ENCODE measurements around the gene PCSK5.
"Not testable (repeated sequence)": the region's sequence is repeated elsewhere in the genome, so short reads cannot be mapped to it uniquely, and the experiment has no call there.

The PCSK5 gene

DNA sequence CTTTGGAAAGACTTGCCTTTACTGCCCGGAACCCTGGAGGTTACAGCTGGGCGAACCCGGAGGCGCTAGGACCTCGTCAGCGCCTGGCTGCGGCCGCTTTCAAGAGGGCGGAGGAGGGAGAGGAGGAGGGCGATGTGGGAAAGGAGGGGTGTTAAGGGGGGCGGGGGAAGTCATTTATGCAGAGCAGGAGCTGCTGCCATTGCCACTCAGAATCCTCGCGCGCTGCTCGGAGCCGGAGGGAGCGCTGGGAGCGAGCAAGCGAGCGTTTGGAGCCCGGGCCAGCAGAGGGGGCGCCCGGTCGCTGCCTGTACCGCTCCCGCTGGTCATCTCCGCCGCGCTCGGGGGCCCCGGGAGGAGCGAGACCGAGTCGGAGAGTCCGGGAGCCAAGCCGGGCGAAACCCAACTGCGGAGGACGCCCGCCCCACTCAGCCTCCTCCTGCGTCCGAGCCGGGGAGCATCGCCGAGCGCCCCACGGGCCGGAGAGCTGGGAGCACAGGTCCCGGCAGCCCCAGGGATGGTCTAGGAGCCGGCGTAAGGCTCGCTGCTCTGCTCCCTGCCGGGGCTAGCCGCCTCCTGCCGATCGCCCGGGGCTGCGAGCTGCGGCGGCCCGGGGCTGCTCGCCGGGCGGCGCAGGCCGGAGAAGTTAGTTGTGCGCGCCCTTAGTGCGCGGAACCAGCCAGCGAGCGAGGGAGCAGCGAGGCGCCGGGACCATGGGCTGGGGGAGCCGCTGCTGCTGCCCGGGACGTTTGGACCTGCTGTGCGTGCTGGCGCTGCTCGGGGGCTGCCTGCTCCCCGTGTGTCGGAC lies at the start of gene PCSK5:
TSS of gene PCSK5 (plus strand) at position 202 of the 805 bp plus-strand sequence. CDS start at position 711, 509 bp downstream.
- peak; percentile 78 for DNase-seq (ENCODE audit: low read depth)

DNA sequence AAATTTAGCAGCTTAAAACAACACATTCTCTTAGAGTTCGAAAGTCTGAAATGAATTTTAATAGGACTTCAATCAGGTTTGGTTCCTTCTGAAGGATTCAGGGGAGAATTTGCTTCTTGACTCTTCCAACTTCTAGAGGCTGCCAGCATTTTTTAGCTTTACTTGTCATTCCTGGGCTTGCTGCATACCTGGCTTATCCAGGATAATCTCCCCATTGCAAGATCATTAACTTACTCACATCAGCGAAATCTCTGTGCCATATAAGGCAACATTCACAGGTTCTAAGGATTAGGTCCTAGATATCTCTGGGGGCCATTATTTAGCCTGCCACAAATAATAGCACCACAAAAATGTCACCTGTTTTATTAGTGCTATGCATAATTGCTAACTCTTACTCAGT lies 46.2 kb upstream of the PCSK5 start:
- no peak for DNase-seq (ENCODE audit: low read depth)

DNA sequence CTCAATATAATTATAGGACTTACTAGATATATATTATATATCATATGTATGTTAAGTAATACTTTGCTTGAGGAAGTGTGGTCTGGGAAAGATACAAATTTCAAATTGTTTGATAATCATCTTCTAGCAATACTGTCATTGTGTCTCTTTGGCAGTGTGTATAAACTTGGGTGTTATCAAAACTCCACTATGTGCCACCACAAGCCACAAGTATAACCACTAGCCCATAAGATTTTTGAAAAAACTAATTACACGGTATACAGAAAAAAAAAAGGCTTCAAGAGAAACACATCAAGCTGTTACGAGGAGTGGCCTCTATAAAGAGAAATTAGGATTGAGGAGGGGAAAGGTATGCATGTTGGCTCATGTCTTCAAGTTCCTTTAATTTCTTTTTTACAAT lies 44.7 kb upstream of the PCSK5 start:
- DNase-seq (ENCODE audit: low read depth) = no peak

DNA sequence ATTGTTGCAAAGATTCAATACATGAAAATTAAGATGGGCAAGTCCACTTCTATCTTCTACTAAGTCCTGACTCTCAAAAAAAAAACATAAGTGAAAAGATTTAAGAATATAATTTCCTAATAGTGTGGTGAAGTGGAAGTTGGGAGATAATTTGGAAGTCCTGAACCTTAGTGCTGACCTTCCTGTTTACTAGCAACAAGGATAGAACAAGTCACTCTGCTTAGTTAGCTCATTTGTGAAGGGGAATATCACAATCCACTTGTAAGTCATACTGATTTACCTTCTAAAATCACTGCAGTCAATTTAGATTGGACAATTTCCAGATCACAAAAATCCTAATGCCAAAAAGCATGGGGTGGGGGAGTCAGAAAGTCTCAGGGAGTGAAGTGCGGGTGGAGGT lies 43.4 kb upstream of the PCSK5 start:
- DNase-seq (ENCODE audit: low read depth) = no peak

DNA sequence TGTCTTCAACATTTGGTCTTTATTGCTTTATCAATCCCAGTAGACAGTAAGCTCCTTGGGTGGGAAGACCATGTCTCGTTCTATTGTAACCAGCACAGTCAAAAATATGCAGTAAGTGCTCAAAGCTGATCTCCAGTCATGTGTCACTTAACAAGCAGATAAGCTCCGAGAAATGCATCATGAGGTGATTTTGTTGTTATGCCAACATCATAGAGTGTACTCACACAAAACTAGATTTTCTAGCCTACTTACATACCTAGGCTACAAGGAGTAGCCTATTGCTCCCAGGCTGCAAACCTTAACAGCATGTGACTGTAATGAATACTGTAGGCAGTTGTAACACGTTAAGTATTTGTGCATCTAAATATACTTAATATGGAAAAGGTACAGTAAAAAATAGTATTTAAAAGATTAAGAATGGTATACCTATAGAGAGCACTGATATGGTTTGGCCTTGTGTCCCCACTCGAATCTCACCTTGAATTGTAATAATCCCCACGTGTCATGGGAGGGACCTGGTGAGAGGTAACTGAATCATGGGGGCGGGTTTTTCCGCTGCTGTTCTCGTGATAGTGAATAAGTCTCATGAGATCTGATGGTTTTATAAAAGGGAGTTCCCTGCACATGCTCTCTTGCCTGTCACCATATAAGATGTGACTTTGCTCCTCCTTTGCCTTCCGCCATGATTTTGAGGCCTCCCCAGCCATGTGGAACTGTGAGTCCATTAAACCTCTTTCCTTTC lies 39.8 kb upstream of the PCSK5 start:
- DNase-seq (ENCODE audit: low read depth) = no peak

DNA sequence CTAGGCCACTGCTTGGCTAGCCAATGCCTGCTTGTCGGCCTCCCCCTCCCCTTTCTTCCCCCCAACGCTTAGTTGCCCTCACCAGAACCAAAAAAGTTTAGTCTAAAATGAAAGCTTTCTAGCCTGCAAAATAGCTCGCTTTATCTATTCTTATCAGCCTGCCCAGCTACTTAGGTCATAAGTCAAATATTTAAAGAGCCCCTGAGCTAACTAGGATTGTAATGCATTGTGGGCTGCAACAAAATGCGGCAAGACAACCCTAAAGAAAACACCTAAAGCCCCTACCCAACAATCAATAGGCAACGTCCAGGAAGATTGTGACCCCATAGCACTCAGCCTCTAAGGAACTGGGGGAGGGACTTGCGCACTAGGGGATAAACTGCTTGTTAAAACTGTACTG lies 38.6 kb upstream of the PCSK5 start:
- DNase-seq (ENCODE audit: low read depth) = no peak

DNA sequence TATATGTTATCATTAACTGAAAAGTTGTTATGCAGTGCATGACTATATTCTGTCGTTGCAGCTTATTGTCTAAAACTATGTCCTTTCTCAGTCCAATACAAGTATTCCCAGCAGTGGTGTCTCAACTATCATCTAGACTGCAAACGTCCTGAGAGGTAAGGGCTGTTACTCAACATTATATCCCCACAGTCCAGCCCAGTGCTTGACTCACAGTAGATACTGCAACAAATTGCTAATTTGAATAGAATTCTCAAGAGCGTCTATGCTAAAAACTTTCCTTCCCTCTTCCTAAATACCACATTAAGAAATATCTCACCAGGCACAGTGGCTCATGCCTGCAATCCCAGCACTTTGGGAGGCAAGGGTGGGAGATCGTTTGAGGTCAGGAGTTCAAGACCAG lies 37.7 kb upstream of the PCSK5 start:
- DNase-seq (ENCODE audit: low read depth) = no peak

DNA sequence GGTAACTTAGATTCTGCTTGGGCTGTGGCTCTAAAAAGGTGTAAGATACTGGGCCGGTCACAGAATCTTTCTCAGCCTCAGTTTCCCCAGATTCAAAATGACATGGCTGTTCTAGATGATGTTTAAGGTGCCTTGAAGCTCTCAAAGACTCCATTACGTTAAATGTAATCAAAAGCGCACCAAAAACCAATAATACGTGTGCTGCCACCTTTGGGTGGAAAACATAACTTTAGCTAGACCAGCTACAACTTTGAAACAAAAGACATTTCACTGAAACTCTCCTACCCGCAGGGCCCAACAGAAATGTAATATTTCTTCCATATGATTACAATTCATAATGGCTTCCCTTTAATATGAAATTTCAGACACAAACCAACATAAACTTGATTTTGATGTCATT lies 35.0 kb upstream of the PCSK5 start:
- no peak for DNase-seq (ENCODE audit: low read depth)

DNA sequence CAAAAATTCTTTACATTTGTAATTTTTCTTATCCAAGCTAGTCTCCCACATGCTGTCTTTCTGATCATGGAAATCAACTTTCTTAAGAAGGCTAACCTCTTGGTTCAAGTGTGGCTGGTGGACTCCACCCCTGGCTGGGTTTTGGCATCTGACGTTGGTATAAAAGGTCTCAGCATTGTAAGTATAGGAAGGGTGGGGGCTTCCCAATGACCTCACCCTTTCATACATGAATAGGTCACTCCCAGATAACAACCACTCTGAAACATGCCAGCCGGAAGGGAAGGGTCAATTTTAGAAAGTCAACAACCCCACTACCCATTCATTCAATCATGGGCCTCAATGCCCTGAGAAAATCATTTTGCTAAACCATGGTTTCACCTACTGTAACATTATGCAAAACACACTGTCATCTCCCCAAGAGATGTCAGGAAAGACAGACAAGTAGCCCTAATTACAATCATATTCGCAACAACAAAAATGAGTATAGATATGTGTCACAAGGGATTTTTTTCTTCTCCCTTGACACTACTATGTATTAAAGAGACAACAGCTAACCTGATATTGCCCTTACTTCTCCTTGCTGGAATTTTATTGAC lies 31.9 kb upstream of the PCSK5 start:
- no peak for DNase-seq (ENCODE audit: low read depth)

DNA sequence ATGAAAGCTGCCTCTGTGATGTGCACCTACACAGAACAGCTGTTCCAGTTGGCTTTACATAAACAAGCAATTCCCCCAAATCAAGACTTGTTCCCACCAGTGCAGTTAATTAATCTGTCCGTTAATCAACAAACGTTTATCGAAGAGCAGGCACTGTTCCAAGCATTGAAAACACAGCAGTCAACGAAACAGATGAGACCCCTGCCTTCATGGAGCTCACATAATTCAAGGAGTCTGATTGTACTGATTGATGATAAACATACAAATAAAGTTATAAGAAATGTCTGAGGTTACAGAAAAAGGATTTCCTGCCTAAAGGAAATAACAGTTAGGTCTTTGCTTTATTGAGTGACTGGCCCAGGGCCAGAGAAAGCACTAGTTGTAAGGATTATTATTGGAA lies 26.2 kb upstream of the PCSK5 start:
- no peak for DNase-seq (ENCODE audit: low read depth)

DNA sequence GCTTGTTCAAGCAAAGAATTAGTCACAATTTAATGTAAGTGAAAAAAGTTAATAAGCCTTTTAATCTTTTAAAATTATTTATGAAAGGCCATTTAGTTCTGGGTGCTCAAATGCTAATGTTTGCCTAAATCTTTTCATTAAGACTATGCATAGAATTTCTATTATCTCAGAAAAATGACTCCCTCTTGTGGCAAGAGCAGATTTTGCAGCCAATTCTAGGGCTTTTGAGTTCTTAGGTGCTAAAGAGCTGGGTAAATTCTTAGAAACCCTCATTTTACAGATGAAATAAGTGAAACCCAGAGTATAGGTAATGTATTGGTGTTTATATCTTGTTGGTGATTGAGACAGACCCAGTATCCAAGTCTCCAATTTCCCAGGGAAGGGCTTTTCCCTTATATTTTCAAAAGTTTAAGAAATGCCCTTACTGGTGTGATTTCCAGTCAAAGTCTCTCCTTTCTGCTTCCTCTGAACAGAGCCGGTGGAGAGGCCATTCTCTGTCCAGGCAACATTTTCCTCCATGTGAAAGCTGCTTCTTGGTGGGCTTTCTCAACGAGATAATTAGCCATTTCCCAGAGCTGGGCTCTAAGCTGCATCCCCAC lies 24.1 kb upstream of the PCSK5 start:
- peak; percentile 26 for DNase-seq (ENCODE audit: low read depth)

DNA sequence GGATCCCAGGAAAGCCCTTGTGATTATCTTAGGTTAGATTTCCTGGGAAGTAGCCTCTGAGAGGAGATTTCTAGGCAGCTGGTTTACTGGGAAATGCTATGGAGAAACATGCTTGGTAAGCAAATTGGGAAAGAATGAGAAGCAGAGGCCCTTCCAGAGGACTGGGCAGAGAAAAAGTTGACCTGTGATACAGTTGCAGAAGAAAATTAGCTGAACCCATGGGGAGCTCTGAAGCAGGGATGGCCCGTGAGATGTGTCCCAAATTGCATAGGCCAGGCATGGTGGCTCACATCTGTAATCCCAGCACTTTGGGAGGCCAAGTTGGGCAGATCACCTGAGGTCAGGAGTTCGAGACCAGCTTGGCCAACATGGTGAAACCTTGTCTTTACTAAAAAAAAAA lies 21.9 kb upstream of the PCSK5 start:
- DNase-seq (ENCODE audit: low read depth) = not testable (repeated sequence)

DNA sequence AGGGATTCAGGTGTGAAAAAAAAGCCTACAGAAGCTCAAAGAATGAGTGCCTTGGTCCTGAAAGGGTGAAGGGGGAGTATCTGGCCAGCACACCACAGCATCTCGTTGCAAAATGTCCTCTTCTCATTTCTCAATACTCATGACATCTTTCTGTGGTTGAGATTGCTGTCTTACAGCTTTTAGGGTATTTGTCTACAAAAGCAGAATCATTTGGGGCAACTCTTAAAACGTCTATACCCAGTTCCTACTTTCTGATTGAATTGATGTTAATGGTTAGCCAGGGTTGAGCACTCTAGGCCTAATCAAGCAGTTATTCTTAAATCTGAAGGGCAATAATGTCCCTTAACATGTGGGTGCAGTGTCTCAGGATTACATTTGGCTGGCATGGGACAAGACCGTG lies 21.2 kb upstream of the PCSK5 start:
- no peak for DNase-seq (ENCODE audit: low read depth)

DNA sequence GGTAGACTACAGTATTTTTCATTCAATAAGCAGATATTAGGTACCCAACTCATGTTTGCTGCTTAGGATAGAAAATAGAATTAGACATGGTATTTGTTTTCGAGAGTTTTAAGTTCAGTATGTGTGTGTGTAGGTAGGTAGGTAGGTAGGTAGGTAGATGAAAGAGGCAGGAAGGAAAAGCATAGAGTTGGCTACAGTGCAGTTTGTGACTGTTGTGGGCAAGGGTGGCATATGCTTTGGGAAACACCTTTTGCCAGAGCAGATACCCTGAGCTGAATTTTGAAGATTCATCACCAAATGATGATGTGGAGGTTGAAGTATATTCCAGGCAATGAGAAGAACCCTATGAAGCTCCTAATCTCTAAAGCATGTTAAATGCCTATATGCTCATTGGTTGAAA lies 20.0 kb upstream of the PCSK5 start:
- DNase-seq (ENCODE audit: low read depth) = no peak

DNA sequence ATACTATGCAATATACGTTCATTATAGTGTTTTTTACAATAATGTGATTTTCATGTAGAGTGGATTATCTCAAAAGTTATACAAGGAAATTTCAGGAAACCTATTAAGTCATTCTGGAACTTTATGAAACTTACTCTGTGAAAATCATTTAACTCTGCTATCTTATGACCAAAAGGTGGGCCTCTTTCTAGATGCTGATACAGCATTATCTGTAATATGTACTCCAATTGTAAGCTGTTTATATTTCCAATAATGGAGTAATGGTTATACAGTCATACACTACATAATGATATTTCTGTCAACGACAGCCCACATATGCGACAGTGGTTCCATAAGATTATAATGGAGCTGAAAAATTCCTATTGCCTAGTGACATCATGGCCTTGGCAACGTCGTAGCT lies 18.8 kb upstream of the PCSK5 start:
- no peak for DNase-seq (ENCODE audit: low read depth)

DNA sequence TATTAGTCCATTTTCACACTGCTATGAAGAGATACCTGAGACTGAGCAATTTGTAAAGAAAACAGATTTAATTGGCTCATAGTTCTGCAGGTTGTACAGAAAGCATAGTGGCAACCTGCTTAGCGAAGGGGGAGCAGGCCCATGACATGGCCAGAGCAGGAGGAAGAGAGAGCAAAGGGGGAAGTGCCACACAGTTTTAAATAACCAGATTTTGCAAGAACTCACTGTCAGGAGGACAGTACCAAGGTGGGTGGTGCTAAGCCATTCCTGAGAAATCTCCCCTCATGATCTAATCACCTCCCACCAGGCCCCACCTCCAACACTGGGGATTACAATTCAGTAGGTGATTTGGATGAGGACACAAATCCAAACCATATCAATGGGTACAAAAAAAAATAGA lies 16.8 kb upstream of the PCSK5 start:
- DNase-seq (ENCODE audit: low read depth) = no peak

DNA sequence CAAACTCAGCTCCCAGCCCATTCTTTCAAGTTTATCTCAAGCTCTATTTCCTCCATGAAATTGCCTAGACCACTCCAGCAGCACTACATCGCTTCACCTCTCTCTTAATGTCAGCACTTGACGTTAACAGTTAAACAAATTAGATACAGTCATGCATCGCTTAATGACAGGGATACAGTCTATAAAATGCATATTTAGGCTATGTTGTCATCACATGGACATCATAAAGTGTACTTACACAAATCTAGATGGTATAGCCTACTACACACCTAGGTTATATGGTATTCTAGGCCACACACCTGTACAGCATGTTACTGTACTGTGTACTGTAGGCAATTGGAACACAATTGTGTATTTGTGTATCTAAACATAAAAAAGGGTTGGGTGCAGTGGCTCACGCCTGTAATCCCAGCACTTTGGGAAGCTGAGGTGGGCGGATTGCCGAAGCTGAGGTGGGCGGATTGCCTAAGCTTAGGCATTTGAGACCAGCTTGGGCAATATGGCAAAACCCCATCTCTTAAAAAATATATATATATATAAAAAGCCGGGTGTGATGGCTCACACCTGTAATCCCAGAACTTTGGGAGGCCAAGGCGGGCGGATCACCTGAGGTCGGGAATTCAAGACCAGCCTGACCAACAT lies 13.4 kb upstream of the PCSK5 start:
- no peak for DNase-seq (ENCODE audit: low read depth)

DNA sequence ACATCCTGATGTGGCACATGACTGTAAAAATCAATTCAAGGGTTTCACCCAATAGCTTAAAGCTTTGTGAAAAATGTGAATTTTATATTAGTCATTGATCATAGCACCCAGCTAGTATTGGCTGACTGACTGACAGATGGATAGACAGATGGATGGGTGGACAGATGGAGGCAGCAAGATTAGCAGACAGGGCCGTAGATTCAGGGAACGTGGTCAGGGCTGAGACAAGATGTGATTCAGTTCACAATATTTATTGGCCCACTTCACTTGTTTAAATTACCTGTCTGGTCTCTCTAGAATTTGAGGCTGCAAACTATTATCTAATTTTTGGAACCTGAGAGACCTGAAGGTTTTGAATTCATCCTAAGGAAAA lies 12.0 kb upstream of the PCSK5 start:
- no peak for DNase-seq (ENCODE audit: low read depth)

DNA sequence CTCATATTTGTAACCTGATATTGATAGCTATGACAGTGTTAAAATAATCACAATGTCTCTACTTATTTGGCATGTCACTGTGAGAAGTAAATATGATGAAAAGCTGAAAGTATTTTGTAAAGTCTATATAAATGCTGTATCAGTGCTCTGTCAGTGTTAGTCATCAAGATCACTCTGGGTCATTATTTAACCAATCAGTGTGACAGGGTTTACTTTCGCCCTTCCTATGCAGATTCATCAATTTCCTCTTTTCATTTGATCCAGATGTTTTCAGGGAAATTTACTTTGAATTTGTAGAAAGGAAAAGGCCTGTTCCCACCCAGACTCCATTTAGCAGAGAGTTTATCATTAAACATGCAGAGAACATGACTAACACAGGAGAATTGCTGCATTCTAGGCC lies 9.9 kb upstream of the PCSK5 start:
- DNase-seq (ENCODE audit: low read depth) = no peak

DNA sequence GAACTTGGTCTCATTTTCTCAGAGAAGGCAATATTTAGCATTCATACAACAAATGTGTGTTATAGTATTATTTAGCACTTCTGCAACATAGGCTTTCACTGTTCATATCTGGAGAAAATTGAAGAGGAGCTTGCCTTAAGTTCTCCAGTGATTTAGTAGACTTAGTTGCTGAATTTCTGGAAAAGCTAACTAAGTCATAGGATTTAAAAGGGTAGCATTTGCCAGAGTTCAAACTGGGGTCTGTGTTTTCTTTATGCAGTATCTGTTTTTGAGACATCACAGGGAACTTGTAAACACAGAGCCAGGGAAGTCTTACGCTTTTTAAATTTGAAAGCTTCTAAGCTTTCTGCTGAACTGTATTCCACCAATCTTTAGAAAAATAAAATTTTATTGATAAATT lies 8.7 kb upstream of the PCSK5 start:
- no peak for DNase-seq (ENCODE audit: low read depth)

DNA sequence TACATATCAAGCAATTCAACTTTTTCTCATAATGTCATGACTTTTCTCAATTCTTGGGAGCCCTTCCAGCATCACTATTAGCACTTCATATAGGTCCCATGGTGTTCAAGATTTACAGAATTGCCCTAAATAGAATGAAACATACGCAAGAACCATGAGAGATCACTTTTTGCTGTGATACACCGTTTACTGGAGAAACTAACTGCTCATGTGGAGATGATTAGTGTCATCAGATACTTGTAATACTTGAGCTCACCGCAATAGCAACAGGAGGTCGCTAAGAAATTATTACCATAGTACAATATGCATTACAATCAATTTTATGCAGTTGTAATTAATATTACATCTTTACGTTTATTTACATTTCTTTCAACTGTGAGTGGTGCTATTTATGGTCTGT lies 4.8 kb upstream of the PCSK5 start:
- DNase-seq (ENCODE audit: low read depth) = no peak

DNA sequence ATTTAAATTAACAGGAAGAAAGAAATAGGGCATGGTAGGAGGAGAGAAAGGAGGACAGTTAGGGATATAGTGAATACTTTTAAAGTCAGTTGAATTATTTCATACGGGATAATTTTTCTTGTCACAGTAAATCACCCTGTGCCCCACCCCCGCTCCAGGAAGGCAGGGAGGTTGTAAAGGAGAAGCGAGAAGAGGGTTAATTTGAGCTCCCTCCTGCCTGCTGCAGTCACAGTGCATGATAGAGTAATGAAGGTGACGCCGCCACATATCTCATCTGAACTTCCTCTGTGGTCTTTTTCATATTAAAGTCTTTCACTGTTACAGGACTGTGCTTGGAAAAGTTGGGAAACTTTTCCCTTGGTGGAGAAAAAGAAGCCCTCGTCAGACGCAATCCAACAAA lies 896 bp upstream of the PCSK5 start:
- DNase-seq (ENCODE audit: low read depth) = no peak

Data from activated T-cell treated with anti-CD3 and anti-CD28 coated beads for 24 hours (primary cell).